RWPE1 (cell line): ENCODE data around the gene TNRC6B.

Source experiments
- CTCF ChIA-PET: fragments of 350-600 bp; sonication (Branson Sonifier 250); formaldehyde crosslinking; extraction: SDS; loops from one replicate; lab custom pipeline; 2021; lab: Yijun Ruan, JAX
- POLR2A ChIA-PET: fragments of 400-600 bp; formaldehyde crosslinking; extraction: SDS; loops from one replicate; lab custom pipeline; 2020; ENCODE audit warnings: antibody characterized with exemption; ENCODE audit not compliant: low non-redundant PET; lab: Yijun Ruan, JAX
- DNase-seq: peaks from one replicate; pipeline ENCODE4 v3.0.0; 2012; ENCODE audit warnings: low spot score
- H3K27ac ChIP-seq: fragments of 450-650 bp; 2 replicates; pipeline ENCODE4 v1.5.1; 2017
- CTCF ChIP-seq: fragments of 450-650 bp; conservative IDR thresholded peaks from 2 replicates; pipeline ENCODE4 v1.5.1; 2017; ENCODE audit warnings: low read depth, mild to moderate bottlenecking

TNRC6B gene

GRCh38 chr22:40238425-40239344 lies 61.0 kb downstream of the TNRC6B start:
- DNase-seq: peak; percentile 72

DNA sequence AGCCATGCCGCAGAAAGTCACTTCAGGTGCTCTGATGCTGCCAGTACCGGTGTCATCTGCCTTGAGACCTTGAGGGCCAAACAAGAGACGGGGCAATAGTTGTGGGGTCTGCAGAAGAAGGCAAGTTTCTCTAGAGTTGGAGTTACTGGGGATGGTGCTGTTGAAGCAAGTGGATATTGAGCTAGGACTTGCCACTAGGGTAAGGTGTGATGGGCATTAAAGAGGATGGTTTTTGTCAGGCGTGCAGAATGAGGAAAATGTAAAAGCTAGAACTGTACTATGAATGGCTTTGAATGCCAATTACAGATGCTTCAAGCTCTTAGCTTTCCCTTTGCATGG lies 61.6 kb downstream of the TNRC6B start:
- DNase-seq: no peak
- ChIA-PET POLR2A (no interaction called here), CTCF (no interaction called here)
- peak overlapping the region; percentile 87 for H3K27ac ChIP-seq
- TF ChIP-seq CTCF: no peak

More at GRCh38 chr22:40238425-40239344, 61.0 kb downstream of the TNRC6B start:
- POLR2A ChIA-PET: no interaction called here
- TF ChIP-seq CTCF: no peak
- CTCF ChIA-PET: no interaction called here
- H3K27ac ChIP-seq: peak overlapping the region; percentile 87

GRCh38 chr22:40240160-40240559 lies 62.4 kb downstream of the TNRC6B start:
- CTCF ChIA-PET: no interaction called here
- peak overlapping the region; percentile 87 for H3K27ac ChIP-seq
- POLR2A ChIA-PET: no interaction called here
- no peak for TF ChIP-seq CTCF
- DNase-seq: no peak

- H3K27ac ChIP-seq: no peak overlapping the region
- ChIA-PET CTCF (no interaction called here), POLR2A (no interaction called here)
- DNase-seq: no peak
- no peak for TF ChIP-seq CTCF
Observed at GRCh38 chr22:40240686-40241085, 63.0 kb downstream of the TNRC6B start.

- DNase-seq: no peak
- H3K27ac ChIP-seq: no peak overlapping the region
- no peak for TF ChIP-seq CTCF
- ChIA-PET CTCF (interaction anchor here (0.7 kb wide), 1 partner anchor 23 kb away, joined by 3 read pairs; no protein-coding TSS in a partner anchor), POLR2A (no interaction called here)
Observed at GRCh38 chr22:40241200-40241763, 63.6 kb downstream of the TNRC6B start.

DNA sequence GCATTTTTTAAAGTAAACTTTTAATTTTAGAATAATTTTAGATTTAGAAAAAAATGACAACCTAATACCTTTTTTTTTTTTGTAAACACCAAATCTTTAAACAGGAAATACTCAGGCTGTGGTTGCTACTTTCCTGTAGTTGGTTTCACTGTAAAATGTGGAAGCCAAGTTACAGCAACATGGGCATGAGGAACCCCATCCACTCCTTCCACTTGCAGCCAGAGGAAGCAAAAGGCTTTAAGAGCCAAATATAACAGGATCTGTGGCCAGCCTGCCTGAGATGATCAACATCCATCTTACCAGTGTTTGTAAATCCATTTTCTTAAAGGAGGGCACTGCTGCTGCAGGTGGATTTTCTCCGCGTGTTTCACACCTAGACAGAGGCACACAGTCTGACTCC lies 66.2 kb downstream of the TNRC6B start:
- no peak overlapping the region for H3K27ac ChIP-seq
- no peak for DNase-seq
- ChIA-PET CTCF (interaction anchor here (0.6 kb wide), 1 partner anchor 616 kb away, joined by 3 read pairs; no protein-coding TSS in a partner anchor), POLR2A (no interaction called here)
- TF ChIP-seq CTCF: no peak
